HG03139 (cell line): ENCODE measurements around the gene TAF8.
"Not testable (repeated sequence)": the region's sequence is repeated elsewhere in the genome, so short reads cannot be mapped to it uniquely, and the experiment has no call there.

Source experiments
- ATAC-seq: cut with Tn5 transposase; IDR thresholded peaks from one replicate; pipeline ENCODE4 v1.9.1; 2021; ENCODE audit not compliant: unreplicated experiment

TAF8 gene, protein sequence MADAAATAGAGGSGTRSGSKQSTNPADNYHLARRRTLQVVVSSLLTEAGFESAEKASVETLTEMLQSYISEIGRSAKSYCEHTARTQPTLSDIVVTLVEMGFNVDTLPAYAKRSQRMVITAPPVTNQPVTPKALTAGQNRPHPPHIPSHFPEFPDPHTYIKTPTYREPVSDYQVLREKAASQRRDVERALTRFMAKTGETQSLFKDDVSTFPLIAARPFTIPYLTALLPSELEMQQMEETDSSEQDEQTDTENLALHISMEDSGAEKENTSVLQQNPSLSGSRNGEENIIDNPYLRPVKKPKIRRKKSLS

DNA sequence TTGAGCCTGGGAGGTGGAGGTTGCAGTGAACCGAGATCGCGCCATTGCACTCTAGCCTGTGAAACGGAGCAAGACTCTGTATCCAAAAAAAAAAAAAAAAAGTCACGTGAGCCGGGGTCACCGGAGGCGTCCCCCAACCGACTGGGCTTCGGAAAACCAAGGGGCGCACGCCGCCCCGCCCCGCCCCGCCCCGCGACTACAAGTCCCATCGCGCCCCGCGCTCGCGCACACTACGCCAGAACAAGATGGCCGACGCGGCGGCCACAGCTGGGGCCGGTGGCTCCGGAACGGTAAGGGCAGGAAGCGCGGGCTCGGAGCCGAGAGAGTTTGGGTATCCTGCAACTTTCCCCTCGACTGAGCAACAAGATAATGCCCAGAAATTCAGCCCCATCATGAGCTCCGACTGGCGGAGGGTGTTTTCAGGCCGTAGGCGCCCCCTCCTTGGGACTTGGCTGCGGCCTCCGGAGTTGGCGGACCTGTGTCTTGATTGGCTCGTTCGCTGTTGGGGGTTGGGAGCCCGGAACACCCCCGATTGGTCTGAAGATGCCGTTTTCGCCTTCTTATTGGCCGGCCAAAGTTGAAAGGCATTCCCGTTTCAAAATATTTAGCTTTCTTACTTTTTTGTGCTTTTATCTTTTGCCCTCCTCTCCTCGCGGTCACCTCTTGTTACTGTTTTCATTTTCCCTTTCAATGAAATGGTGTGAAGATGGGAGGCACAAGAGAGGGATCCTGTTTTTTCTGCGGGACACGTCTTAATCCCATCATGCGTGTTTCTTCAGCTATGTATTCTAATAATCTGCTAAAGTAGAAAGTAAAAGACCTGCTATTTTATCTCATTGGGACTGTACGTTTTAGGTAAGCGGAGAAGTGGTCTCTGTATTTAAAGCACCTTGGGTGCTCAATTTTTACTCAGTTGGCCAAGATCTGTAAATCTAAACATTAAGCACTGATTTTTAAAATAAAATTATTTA is at the start of gene TAF8:
Gene TAF8, plus strand, starts transcription at position 228 of the 971 bp plus-strand sequence. Its CDS starts 18 bp downstream, at position 246.
- peak; percentile 64 for ATAC-seq

DNA sequence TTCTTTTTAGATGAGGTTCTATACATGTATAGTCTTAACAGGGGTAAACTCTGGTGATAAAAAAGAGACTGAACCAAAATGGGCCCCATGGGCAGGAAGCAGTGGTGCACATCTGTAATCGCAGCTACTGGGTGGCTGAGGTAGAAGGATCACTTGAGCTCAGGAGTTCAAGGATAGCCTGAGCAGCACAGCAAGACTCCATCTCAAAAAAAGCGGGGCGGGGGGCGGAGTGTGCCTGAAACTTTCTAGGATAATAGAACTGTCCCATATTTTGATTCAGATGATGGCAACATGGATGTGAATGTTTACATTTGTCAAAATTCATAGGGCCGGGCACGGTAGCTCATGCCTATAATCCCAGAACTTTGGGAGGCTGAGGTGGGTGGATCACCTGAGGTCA is 48.8 kb upstream of the TAF8 start:
- no peak for ATAC-seq

DNA sequence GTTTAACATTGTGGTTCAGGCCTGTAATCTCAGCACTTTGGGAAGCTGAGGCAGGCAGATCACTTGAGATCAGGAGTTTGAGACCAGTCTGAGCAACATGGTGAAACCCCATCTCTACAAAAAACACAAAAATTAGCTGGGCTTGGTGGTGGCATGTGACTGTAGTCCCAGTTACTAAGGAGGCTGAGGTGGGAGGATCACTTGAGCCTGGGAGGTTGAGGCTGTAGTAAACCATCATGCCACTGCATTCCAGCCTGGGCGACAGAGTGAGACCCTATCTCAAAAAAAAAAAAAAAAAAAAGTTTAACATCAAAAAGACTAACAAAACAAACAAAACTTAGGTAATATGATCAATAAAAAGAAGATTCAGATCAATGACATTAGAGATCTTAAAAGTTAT is 46.7 kb upstream of the TAF8 start:
- ATAC-seq, result not testable (repeated sequence)

DNA sequence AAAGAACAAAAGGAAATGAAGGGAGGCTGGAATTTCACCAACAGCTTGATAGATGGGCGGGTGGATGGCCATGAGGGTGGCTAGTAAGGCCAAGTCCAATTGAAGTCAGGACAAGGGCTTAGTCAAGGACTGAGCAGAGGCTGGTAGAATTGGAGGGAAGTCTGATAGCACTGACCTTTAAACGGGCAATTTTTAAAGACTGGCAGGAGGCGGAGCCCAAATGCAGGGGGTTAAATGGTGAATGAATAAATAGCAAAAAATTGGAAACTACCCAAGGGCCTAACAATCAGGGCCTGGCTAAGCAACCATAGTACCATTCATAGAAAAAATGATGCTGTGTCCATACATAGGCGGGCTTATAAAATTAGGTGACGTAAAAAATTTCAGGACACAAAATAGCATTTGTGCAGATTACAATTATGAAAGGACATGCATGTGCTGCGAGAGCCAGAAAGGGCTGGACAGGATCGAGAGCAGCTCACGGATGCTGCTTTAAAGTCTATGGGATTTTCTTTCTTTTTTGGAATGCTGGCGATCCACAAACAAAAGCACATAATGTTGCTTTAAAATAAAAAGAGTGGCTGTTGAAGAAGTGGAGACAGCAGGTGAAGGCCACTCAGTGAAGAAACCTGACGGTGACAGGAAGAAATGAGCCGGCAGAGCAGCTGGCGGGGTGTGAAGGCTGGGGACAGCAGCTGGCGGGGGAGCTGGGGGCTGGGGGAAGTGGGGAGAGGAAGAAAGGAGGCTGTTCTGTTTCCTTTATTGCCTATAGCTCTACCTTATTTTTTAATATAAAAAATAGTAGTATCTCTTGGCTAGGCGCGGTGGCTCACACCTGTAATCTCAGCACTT is 42.8 kb upstream of the TAF8 start:
- no peak for ATAC-seq

DNA sequence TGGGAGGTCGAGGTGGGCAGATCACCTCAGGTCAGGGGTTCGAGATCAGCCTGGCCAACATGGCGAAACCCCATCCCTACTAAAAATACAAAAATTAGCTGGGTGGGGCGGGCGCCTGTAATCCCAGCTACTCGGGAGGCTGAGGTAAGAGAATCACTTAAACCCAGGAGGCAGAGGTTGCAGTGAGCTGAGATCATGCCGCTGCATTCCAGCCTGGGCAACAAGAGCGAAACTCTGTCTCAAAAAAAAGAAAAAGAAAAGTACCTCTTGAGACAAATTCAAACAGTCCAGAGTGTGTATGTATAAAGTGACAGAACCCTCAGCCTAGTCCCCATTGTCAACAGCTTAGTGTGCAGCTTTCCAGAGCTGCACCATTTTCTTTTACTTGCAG is 42.2 kb upstream of the TAF8 start:
- ATAC-seq, result not testable (repeated sequence)

DNA sequence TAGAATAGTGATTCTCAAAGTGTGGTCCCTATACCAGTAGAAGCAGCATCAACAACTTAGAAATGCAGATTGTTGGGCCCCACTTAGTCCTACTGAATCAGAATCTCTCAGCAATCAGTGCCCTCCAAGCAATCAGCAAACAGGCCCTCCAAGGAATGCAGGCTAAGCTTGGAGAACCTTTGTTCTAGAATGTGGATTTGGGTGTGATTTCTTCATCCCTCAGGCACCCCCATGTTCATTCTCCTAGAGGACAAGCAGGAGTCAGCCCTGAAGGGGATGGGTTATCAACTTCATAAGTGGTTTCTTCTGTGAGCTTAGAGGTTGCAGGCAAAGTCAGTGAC is 40.5 kb upstream of the TAF8 start:
- ATAC-seq, result no peak

DNA sequence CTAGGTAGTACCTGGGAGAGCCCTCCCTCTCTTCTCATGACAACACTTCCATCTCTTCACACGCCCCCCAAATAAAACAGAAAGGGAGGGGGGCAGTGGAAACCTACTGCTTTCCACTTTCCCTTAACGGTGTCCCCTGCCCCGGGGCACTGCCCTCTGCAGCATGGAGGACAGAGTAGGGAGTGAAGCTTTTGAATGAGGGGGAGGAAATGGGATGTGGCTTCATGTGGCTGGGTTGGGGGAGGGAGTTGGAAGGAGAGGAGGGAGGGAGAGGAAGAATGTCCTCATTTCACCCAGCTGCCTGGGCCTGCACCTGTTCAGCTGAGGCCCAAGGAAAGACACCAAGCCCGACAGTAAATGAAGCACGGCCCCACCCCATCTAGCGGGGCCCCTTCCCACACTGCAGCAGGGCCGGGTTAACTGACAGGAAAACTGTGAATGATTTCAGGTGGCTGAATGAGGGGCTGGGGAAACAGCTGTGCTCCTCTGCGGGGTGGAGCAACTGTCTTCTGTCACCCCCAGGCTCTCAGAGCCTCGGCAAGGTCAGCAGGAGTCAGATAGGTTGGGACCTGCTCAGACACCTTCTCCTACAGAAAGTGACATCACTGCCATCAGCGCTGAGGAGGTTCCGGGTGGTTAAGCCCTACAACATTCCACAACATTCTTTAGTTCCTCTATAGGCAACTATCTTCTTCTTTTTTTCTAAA is 40.0 kb upstream of the TAF8 start:
- peak; percentile 42 for ATAC-seq

DNA sequence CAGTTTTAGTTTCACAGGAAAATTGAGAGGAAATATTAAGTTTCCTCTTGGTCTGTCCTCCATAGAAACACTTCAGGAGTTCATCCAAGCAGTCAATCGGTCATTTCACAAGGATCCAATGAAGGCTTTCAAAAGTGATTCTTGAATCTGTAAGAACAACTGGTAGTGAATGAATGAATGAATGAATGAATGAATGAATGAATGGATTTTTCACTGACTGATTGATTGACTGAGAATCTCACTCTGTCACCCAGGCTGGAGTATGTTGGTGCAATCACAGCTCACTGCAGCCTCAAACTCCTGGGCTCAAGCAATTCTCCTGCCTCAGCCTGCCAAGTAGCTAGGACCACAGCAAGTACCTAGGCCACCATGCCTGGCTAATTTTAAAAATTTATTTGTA is 39.4 kb upstream of the TAF8 start:
- ATAC-seq, result no peak

DNA sequence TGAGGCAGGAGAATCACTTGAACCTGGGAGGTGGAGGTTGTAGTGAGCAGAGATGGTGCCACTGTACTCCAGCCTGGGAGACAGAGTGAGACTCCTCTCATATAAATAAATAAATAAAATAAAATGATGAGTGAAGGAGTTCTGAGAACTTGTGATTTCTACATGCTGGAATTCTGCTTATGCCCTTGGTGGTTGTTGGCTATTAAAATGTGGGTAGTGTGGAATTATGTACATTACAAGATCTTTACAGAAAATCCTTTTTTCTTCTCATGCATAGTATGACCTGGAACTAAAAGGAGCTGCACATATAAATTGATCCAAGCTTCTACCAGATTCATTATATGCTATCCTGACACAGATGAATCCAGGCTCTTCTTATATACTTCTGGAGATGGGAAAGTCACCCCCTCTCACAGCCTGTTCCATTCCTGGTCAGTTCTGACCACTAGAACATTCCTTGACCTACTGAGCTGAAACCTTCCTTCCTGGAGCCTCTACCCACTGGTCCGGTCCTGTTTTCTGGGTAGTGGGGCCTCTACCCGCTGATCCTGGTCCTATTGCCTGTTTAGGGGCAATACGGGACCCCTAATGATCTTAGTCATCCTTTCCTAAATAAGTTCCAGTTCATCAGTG is 37.7 kb upstream of the TAF8 start:
- no peak for ATAC-seq

DNA sequence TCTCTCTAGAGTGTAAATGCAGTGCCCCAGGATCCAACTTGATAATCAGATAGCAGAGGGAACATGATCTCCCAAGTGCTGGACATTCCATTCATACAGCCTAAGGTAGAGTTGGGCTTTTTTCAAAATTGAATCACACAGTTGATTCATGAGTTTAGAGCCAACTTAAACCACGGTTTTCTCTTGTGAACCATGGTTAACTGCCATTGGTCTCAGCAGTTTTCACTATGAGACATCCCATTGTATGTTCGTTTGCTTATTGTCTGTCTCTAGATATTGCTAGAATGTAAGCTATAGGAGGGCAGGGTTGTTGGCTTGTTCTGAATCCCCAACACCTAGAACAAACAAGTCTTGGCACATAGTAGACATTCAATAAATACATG is 37.2 kb upstream of the TAF8 start:
- ATAC-seq, result no peak

DNA sequence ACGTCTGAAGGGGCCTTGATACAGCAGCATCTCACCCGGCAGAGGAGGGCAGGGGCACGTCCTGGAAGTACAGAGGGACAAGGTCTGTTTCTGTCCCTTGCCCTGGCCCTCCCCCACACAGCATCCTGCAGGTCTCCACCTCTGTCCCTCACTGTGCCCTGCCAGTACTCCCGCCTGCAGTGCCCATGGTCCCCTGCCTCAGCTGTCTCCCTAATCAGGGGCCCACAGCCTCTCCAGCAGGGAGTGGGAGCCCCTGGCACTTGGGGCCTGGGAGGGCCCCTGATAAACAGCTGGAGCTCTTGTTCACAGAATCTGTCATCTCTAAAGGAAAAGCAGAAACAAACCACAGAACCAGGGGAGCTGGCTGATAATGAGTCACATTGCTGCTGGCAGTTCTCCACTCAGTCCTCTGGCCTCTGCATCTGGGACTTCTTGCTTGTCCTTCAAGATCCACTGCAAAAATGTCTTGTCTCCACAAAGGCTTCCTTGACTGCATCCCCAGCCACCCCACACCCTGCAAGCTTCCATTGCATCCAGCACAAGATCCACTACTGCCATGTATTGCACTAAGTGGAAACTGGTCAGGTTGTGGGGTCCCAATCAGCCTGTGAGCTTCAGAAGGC is 33.2 kb upstream of the TAF8 start:
- no peak for ATAC-seq

DNA sequence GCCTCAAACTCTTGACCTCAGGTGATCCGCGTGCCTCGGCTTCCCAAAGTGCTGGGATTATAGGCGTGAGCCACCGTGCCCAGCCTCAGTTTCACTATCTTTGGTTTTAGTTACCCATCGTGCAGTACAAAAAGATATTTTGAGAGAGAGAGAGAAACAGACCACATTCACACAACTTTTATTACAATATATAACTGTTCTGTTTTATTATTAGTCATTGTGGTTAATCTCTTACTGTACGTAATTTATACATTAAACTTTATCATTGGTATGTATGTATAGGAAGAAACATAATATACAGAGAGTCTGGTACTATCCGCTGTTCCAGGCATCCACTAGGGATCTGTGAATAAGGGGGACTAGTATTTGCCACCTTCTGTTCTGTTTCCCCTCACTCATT is 29.4 kb upstream of the TAF8 start:
- no peak for ATAC-seq

DNA sequence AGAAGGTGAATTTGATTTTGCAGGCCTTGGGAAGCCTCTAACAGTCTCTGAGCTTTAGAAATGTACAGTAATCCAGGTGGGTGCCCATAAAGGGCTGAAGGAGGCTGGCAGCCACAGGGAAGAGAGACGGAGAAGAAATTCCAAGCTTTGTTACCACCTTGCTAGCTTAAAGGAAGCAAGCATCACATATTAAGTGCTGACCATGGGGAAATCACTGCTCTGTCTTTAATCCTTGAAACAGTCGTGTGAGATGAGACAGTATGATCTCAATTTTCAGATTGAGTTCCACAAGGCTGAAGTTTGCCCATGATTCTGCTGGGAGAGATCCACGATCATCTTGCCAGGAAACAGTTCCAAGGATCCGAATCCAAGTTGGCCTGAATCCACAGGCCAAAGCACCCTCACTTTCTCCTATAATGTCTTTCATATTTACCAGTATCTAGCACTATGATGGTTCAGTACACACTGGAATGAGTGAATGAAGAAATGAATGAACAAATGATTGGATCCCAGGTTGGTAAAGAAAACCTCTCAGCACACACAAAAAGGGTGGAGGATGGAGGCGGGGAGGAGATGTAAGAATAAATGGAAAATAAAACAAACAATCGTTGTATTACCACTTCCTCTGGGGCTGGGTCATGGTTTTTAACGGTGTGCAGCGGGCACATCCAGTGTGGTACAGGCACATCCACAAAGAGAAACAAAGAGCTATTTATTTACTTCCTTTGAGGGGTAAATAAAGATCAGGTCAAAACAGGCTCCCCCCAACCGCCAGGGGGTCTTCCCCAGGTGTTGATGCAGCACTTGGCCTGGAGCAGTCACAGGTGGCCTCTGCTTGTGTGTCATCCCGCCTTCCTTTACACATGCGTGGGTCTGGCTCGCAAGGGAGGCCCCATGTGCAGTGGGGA is 28.2 kb upstream of the TAF8 start:
- ATAC-seq, result no peak

DNA sequence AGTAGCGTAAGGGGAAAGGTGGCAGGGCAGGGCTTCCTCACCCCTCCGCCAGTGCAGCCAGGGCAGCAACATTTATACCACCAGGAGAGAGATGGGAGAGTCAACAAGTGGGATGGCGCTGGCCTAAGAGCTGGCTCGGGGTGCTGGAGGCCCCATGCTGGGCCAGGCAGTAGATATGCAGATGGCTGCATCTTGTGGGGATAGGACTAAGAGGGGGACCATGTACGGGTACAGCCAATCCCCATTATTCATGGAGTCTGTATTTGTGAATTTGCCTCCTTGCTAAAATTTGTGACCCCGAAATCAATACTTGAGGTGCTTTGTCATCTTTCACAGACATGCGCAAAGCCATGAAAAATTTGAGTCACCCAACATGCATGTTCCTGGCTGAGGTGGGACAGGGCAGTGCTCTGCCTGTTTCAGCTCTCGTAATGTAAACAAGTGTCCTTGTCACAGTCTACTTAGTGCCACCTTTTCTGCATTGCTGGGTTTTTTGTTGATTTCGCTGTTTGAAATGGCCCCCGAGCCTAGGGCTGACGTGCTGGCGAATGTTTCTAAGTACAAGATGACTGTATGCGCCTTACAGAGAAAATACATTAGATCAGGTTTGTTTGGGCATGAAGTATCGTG is 27.5 kb upstream of the TAF8 start:
- ATAC-seq, result no peak

DNA sequence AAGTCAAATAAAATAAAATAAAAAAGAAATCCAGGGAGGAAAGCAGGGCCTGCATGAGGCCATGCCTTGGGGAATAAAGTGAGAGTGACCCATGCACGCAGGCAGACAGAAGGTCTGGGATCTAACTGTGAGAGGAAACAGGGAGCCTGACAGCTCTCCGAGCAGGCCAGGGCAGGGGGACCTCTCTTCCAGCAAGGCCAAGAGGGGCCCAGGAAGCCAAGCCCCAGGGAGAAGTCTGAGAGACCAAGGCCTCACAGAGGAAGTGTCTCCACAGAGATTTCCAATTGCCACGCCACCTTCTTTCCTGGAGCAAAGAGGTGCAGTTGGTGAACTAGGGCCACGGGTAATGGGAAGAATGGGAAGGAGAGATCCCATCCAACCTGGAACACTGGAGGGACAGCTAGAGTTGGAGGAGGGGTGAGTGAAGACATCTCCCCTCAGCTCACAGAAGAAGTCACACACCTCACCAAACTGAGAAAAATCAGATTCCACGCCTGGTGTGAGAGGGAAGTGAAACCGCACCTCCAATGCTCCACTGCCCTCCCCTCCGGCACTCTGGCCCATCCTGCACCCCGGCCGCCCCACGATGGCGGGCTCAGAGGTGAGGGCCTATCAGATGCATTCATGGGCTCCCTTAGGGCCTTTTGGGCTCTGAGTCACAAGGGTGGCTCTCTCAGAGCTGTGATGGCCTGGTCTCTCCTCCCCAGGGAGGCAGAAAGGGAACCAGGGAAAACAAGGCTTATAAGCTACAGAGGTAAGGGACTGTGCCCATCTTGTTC is 25.1 kb upstream of the TAF8 start:
- ATAC-seq, result peak; percentile 74

DNA sequence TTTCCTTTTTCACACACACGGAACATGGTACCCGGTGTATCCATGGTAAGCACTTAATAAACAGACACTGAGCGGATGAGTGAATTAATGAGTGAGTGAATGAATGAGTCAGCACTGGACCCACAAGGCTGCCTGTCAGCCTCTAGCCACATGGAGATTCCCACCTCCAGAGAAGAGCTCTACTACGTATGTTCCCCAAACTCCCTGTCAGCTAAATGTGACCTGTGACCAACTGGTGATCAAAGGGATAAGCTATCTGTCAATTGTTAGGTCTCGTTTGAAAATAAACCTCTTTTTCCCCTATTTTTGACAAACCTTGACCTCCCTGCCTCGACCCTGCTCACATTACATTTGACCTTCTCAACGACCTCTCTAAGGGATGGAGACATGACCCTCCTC is 24.5 kb upstream of the TAF8 start:
- ATAC-seq, result no peak

DNA sequence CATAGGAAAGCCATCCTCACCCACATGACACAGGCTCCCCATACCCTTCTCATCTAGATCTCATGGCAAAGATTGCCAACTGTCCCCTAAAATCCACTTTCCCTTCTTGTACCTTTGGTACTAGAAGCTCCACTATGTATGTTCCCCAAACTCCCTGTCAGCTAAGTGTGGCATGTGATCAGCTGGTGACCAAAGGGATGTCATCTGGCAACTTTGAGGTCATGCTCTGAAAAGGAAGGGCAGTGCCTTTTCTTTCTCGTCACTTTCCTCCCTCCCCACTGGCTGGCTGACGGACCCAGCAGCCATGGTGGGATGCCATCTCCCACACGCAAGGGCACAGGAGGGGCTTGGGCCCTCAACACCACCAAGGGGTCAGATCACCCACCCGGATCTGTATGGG is 23.8 kb upstream of the TAF8 start:
- ATAC-seq, result no peak
